Adipose tissue (tissue), 3 donors: ENCODE results near the gene RPS6KA2. TPM values are rescaled to one million over a fixed set of nuclear protein-coding genes. Genes with fewer than 3 reads are reported as not detected.
"Not testable (repeated sequence)": the region's sequence is repeated elsewhere in the genome, so short reads cannot be mapped to it uniquely, and the experiment has no call there.

Experiments used
- H3K27ac ChIP-seq: one replicate; pipeline ENCODE4 v1.5.1; 2013; ENCODE audit warnings: low read depth, low read length
- WGBS, 3 donors: extraction: QIAGEN DNeasy Blood & Tissue Kit; methylation state at CpG; one replicate each; pipeline ENCODE4 v1.1.7; 2013; 5-methylcytosine and 5-hydroxymethylcytosine counted together
- polyA plus RNA-seq, 3 donors: library from polyadenylated mRNA; stranded (reverse); fragments of 200-250 nt; gene quantifications; one replicate each; pipeline ENCODE4 v1.2.3, GENCODE V29; 2013
- donor health status: healthy with polysubstance abuse.
- donor health status: Bipolar disorder and iron deficiency.
- donor health status: healthy.

RPS6KA2 gene
- polyA plus RNA-seq, 3 donors = 15.8 to 31.8 (median 23.5) TPM

DNA sequence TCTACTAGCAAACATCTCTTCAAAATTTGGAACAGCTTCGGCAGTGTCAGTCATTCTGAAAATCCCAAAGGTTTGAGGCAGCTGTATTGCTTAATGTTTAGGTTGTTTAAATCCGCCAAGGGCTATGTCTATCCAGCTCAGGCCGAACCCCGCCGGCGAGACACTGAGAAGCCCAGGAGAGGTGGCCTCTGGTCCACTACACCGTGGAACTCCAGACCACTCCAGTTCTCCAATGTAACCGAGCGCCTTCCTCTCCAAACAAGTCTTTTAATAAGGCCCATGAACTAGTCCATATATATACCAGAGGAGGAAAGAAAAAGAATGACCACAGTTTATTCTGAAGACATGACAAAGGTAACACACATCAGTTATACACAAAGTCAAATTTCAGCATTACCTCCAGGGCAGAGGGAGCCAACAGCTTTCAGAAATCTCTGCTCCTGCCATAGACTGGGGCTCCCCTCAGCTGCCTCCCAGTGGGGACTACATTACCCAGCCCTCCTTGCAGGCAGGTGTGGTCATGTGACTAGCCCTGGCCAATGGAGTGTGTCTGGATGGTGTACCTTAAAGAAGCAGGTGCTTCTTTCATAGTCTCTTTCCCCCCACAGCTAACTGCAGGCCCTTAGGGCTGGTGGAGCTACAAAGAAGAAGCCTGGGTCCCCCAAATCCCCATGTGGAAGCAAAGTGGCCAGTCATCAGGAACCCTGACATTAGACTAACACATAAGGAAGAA is 40.5 kb downstream of the RPS6KA2 start, which contains the start of gene RAMACL:
RAMACL (minus strand) TSS at position 255 of the 733 bp plus-strand sequence; CDS start at position 54, 201 bp downstream.
- WGBS, 3 donors = 97% methylated on average over 9 of the region's 9 CpGs
- H3K27ac ChIP-seq = no peak within 1 kb of the TSS

DNA sequence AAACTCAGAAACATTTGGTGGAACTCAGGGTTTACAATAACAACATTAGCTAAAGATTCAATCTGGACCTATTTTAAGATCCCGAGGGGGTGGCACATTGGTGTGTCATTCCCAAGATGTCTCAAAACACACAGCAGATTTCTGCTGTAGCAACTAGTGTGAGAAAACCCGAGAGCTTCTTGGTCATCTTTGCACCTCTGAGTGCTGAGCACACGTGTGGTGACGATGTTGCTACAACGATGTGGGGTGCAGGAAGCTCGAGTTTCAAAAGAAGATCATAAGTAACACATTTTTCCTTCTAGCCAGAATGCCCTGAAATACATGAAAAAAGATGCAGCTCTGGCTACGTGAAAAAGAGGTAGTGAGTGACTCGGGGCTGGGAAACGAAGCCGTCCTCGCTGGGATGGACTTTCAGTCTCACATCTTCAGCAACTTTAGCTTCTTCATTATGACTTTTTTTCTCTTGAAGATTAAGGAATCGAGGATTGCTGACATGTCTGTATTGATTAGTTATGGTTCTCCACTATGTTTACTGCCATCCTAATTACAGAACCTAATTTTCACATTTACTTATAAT is 42.1 kb downstream of the RPS6KA2 start:
- 66 to 90% (median 74%) methylated on average over 12 of the region's 12 CpGs for WGBS, 3 donors
- H3K27ac ChIP-seq = no peak overlapping the region

DNA sequence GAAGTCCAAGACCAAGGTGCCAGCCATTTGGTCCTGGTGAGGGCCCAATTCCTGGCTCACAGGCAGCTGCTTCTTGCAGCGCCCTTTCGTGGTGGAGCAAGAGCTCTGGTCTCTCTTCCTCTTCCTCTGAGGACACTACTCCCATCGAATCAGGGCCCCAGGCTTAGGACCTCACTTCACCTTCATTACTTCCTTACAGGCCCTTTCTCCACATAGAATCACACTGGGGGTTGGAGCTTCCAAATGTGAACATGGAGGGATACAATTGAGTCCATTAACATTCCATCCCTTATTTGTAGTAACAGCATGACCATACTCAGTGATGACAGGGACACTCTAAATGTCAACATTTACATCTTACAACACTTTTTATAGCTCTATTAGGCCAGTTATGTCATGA is 42.9 kb downstream of the RPS6KA2 start:
- H3K27ac ChIP-seq = no peak overlapping the region
- 50 to 83% (median 64%) methylated on average over 3 of the region's 3 CpGs for WGBS, 3 donors

DNA sequence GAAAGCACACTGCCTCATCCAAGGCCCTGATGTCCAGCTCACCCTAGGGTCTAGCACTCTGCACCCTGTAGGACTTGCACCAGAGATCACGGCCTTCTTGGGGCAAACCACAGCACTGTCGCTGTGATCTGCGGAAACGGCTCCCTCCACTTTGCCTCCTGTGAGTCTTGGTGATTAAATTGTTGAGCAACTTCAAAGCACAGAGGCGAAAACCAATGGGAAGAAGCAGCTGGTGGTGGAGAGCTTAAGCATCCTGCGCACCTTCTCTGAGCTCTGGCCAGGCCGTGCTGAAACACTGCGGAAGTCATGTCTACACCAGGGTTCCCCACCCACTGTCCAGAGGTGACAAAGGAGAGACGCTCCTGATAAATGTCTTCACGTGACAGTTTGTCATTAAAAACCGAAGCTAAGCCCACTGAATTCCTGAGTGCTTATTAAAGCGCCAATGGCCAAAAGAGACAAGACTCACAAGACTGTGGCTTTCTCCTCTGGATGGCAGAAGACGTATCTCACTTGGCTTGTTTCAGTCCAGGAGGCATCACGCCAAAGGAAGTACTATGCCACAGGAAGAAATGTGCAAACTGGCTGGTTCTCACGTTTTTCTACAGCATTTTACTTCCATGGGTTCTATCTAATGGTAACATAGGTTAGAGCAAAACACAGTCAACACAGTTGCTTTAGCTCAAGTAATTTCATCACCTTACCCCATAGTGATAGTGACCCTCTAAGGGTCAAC is 43.7 kb downstream of the RPS6KA2 start:
- WGBS, 3 donors = 74 to 90% (median 75%) methylated on average over 15 of the region's 15 CpGs
- H3K27ac ChIP-seq = no peak overlapping the region

DNA sequence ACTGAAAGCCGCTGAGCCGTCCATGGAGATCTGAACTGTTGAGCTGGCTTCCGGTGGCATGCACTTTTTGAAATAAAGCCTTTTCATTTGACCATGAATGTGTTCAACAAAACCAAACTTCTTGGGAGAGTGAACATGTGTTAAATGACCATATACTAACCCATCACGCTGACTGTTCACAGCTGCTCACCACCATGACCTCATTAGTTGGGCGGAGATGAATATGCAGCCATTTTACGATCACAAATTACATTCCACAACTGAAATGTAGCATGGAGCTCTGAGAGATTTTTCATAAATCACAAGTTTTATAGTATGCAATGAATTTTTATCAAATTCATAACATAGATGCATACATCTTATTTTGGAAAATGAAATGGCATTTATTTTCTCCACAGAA is 44.8 kb downstream of the RPS6KA2 start:
- 83 to 90% (median 87%) methylated on average over 6 of the region's 6 CpGs for WGBS, 3 donors
- H3K27ac ChIP-seq = no peak overlapping the region

DNA sequence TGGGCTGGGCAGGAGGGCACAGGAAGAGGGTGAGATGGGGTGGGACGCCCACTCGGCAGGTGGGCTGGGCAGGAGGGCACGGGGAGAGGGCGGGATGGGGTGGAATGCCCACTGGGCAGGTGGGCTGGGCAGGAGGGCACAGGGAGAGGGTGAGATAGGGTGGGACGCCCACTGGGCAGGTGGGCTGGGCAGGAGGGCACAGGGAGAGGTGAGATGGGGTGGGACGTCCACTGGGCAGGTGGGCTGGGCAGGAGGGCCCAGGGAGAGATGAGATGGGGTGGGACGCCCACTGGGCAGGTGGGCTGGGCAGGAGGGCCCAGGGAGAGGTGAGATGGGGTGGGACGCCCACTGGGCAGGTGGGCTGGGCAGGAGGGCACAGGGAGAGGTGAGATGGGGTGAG is 45.2 kb downstream of the RPS6KA2 start:
- WGBS, 3 donors = 97 to 98% (median 97%) methylated on average over 8 of the region's 8 CpGs
- not testable (repeated sequence) for H3K27ac ChIP-seq

DNA sequence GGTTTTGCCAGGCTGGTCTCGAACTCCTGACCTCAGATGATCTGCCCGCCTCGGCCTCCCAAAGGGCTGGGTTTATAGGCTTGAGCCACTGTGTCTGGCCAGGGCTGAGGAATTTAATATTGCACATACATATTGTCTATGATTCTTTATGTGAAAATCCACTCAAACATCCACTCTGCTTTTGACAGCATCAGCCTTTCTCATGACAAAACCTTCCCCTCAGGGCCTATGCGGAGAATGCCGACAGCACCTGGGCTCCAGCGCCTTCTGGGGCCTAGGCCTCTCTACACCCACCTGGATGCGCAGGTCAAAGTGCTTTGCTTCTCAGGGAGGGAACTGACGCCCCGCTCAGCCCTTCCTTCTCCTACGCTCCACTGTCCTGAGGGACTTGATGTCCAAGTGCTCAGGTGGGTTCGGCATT is 46.0 kb downstream of the RPS6KA2 start:
- no peak overlapping the region for H3K27ac ChIP-seq
- 91 to 98% (median 93%) methylated on average over 11 of the region's 11 CpGs for WGBS, 3 donors

DNA sequence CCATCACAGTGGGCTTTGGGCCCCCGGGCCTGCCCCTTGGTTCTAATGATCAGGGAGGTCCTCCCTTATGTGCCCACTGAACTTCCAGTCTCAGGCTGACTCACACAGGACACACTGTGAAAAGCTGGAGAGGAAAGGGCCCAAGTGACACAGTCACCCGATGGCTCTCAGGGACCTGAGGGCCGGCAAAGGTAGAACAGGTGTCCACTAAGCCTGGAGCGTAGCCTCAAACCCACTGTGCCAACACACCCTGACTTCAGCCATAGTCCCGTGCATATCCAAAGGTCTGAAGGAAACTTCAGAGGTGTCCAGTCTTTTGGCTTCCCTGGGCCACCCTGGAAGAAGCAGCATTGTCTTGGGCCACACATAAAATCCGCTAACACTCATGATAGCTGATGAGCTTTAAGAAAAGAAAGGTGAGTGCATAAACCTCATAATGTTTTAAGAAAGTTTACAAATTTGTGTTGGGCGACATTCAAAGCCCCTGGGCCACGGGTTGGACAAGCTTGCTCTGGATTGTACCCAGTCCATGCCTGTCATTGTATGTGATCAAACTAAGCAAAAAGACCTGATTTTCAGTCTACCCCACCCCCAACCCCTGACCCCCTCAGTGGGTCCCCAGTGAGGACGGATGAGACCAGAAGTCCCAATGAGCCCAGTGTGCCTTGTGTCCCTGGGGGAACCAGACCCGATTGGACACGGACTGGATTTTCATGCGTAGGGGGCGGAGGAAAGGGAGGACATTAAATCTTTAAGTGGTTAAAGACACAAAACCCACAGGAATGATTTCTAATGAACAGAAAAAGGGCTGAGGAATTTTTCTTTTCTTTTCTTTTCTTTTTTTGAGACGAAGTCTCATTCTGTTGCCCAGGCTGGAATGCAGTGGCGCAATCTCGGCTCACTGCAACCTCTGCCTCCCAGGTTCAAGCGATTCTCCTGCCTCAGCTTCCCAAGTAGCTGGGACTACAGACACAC is 46.7 kb downstream of the RPS6KA2 start:
- 87 to 92% (median 88%) methylated on average over 17 of the region's 17 CpGs for WGBS, 3 donors
- no peak overlapping the region for H3K27ac ChIP-seq

DNA sequence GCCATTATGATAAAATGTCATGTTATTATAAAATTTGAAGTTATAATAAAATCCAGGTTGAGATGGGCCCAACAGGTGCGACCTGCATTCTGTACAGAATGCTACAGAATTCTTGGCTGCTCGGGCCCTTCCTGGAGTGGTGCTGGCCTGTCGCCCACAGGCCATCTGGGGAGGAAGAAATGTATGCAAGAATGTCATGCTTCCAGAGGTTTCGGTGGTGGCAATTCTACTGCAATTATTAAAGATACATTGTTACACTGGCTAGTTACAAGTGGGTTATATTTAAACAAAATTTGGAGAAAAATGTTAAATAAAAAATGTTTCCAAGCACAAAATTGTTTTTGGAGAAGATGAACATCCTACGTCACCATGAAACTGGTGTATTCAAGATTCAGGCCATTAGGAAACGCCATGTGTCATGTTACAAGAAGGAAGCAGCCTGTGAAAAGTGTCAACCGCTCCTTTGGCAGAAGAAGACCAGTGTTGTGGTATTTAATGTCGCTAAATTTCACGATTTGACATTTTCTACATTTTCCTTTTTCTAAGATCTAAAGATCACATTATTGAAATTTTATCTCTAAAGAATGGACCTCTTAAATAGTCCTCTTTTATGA is 47.7 kb downstream of the RPS6KA2 start:
- no peak overlapping the region for H3K27ac ChIP-seq
- WGBS, 3 donors = 71 to 78% (median 74%) methylated on average over 9 of the region's 9 CpGs

DNA sequence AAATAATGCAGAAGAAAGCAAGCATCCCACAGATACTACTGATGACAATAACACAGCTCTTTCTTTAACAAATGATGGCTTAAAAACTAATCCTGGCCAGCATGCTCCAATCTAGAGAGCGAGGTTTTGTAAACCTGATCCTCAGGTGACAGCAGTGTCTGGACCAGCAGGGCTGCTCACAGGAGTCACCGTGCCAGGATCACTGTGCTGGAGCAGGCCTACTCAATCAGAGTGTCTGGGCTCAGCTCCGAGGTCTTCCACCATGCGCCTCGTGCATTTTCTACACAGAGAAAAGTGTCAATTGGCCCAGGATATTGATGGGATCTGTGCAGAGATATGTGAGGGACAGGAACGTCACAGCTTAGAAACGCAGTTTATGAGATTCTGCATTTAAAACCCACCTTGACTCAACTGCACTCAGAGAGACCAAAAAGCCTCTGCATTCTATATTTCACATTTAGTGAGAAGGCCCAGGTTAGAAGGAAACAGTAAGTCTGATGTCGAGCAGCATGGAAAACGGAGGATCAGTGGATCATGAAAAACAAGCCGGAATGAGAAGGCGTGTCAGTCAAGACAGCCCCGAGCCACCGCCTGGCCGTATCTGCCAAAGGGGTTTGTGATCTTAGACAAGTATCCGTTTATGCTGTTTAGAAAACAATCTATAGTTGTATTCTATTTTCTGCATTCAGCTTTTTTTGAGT is 48.4 kb downstream of the RPS6KA2 start:
- WGBS, 3 donors = 89 to 97% (median 91%) methylated on average over 15 of the region's 15 CpGs
- H3K27ac ChIP-seq = no peak overlapping the region

DNA sequence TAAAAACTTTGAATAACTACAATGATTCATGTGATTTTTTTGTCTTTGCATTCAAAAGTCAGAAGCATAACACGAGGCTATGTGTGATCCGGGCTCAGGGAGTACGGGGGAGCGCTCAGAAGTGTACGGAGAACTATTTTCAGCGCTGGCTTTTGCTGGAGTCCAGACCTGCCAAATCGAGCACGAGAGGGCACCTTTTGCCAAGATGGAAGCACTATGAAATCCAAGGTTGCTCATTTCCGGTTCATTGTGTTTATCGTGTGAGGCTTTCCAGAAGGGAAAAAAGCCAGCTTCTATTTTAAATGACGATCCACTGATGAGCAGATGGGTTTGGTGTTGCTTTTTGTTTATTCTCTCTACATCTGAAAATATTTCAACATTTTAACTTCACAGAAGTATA is 51.8 kb downstream of the RPS6KA2 start:
- 57 to 82% (median 73%) methylated on average over 11 of the region's 11 CpGs for WGBS, 3 donors
- no peak overlapping the region for H3K27ac ChIP-seq

DNA sequence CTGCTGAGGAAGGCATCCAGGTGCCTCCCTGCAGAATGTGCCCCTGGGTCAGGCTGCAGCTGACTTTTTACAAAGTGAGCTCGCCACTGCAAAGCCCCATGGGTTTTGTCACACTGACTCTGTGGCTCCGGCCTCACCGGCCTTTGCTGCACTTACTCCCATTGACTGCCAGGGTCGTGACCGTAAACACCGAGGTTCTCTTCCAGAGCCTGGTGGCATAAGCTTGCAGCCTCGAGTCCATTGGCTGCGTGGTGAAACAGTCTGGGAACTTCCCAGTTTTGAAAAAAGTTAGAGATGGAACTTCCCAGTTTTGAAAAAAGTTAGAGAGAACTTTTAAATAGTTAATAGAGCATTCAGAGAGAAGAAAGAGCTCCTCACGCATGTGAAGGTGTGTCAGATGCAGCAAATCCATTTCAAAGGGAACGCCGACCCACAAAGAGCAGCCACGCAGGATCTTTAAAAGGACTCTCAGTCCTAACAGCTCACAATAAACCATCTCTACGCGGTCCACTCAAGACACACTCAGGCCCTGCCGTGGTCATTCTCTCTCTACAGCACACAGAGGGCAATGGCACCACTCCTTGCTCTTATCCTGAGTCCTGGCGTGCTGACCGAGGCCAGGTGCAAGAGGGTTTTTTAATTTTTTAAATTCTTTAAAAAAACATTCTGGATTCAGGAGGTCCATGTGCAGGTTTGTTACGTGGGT is 53.4 kb downstream of the RPS6KA2 start:
- H3K27ac ChIP-seq = no peak overlapping the region
- 80 to 86% (median 85%) methylated on average over 18 of the region's 18 CpGs for WGBS, 3 donors

DNA sequence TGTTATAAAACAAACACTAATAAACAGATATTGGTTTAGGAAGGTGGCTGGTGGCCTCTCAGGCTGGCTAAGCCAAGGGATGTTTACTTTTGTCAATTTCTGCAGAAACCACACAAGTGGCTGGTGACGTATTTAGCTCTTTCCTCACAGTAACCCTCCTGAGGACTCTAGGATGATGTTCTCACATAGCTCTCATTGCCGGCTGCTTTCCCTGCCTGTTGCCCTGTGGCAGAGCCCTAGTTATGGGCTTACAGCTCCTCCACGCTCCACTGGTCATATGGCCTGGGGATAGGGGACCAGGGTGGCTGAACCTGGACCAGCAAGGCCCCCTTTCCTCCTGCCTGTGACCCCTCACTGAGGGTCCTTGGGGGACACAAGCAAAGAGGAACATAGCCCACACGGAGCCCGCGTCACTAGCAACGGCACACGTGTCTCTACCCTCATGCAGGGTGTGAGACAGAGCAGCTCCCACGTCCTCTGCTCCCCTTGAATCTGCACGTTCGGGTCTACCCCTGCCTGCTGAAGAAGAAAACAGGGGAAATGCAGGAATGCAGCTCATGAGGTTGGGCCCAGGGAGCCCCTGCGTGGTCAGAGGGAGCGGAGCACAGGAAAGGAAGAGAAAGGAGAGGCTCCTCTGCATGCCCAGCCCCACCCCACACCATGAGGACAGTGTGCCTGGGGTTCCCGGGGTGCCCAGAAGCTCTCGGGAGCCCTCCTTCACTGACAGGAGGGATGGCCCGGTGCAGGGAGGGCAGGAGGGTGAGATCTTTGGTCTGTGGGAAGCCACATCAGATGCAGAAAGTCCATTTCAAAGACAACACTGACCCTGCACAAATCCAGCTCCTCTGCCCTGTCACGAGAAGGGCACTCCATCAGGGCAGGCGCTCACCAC is 54.4 kb downstream of the RPS6KA2 start:
- WGBS, 3 donors = 70 to 79% (median 72%) methylated on average over 18 of the region's 18 CpGs
- peak overlapping the region; percentile 26 for H3K27ac ChIP-seq

DNA sequence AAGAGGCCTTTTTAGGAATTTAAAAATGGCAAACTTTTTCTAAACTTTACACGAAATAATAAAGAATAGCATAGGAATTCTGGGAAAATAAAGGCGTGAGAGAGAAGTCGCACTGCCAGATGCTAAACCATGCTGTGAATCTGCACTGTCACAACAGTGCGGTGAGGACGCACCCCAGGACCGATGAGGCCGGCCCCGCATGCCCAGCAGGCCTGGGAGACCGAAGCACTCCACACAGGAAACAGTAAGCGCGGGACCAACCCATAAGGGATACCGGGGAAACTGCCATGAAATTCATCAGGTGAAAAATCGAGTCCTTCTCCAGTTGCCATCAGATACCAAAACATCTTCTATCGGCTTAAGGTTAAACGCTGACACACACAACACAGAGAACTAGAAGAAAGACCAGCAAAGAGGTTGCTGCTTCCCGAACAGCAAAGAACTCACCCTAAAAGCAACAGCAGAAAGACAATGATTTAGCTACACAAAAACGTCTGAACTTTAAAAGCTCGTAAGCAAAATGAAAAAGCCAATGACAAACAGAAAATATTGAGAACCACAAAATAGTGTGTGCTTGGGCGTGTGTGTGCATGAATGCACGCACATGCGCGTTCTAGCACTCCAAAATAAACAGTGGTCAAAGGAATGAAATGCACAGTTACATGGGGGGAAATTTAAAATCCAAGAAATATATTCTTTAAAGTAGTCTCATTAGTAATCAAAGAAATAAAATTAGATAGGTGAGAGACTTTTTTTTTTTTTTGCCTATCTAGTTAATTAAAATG is 55.9 kb downstream of the RPS6KA2 start:
- 92 to 93% (median 93%) methylated on average over 22 of the region's 22 CpGs for WGBS, 3 donors
- H3K27ac ChIP-seq = no peak overlapping the region

DNA sequence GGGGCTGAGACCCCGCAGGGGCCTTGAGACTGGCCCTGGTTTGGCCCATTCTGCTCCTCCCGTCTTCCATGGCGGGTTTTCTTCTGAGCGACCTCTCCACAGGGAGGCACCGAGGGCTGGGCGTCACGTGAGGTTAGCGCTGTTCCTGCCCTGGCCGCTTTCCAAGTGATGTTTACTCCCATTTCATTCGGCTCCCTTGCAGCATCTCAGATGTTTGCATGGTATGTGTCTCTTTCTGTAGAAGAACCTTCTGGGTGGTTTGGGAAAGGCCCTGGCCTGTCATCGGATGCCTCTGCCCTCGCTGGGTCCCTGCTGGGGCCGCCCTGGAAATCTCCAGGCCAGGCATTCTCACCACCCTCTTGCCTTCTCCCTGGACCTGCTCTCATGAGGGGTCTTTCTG is 57.8 kb downstream of the RPS6KA2 start:
- 89 to 95% (median 94%) methylated on average over 13 of the region's 13 CpGs for WGBS, 3 donors
- no peak overlapping the region for H3K27ac ChIP-seq
